Prostate gland (tissue), 2 donors: ENCODE measurements around the gene ERCC6. TPM values are rescaled to one million over a fixed set of nuclear protein-coding genes. Genes with fewer than 3 reads are reported as not detected.

ENCODE experiments used
- DNase-seq: peaks from one replicate; pipeline ENCODE4 v3.0.0-alpha.2; 2019; ENCODE audit warnings: low spot score
- H3K27ac ChIP-seq, 2 donors: fragments of 200-600 bp; sonication (generic); 2 replicates each; pipeline ENCODE4 v1.5.1; 2017 to 2019
- H3K27me3 ChIP-seq: fragments of 200-600 bp; sonication (generic); replicated peaks from 2 replicates; pipeline ENCODE4 v1.5.1; 2019; ENCODE audit not compliant: insufficient read depth
- H3K36me3 ChIP-seq, 2 donors: fragments of 200-600 bp; sonication (generic); 1 replicate in 1 of 2; 2 replicates in 1 of 2; pipeline versions ENCODE4 v1.5.1 to v1.8.1; 2017 to 2019
- H3K4me1 ChIP-seq: fragments of 200-600 bp; sonication (generic); replicated peaks from 2 replicates; pipeline ENCODE4 v1.5.1; 2019
- H3K4me3 ChIP-seq, 2 donors: fragments of 200-600 bp; sonication (generic); 2 replicates each; pipeline ENCODE4 v1.5.1; 2017 to 2019
- H3K9me3 ChIP-seq: fragments of 200-600 bp; sonication (generic); 2 replicates; pipeline ENCODE4 v1.5.1; 2017
- POLR2A ChIP-seq: fragments of 450-650 bp; IDR thresholded peaks from one replicate; pipeline ENCODE4 v1.6.1; 2016; ENCODE audit warnings: antibody characterized with exemption, mild to moderate bottlenecking
- POLR2AphosphoS5 ChIP-seq: sonication (generic); formaldehyde crosslinking; IDR thresholded peaks from one replicate; pipeline ENCODE4 v1.6.1; 2017; ENCODE audit warnings: antibody characterized with exemption
- WGBS: methylation state at CpG from one replicate; pipeline ENCODE4 v1.1.5; 2018; 5-methylcytosine and 5-hydroxymethylcytosine counted together
- intact Hi-C: fragments of 100-400 bp; cut with DNase I; formaldehyde crosslinking; loops from one replicate; pipeline ENCODE4 v1.14.2; 2022
- total RNA-seq, 2 donors: library from RNA; depleted of rRNA; stranded (reverse); fragments of >200 nt; gene quantifications; one replicate each; pipeline ENCODE4 v1.1.0, GENCODE V29; 2016
- TF ChIP-seq, protein P1 (sequence below), 4 experiments: fragments of 200-600 bp in 2 of 4; fragments of 450-650 bp in 2 of 4; sonication (generic) in 2 of 4; IDR thresholded peaks; 1 replicate in 3 of 4; 2 replicates in 1 of 4; pipeline ENCODE4 v1.5.1; 2016 to 2019; ENCODE audit warnings: antibody characterized with exemption in 4 of 4, mild to moderate bottlenecking in 2 of 4, moderate library complexity in 2 of 4

The ERCC6 gene
- total RNA-seq, 2 donors from 2014 or later, result 18.5 to 45.5 TPM

DNA sequence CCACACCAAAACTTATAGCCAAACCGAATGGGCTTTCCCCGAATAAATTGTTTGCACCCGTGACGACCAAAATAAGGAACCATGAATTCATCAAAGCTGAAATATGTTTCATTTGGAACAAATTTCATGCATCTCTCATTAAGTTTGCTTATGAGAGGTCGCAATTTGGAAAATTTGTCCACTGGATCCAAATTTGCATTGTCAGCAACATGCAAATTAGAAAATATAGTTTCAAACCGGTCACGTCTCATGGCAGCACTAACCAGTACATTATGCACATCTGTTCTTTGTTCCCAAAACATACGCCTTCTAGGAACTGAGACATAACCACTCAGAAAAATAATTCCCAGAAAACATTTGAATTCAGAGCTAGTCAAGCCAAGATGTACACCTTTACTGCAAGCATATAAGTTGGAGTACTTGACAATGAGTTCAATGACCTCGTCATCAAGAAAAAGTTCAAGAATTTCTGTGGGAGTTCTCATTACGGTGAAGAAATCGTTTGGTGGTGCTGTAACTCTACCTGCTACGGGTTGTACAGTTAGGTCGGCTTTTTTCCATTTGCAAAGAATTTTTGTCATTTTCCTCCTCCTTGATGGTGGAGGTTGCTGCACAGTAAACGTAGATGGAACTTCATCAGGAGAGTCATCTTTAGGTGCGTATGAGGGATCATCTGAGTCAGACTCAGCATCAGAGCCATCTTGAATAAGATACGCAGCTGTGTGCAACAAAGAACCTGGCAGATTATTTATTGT is 22.5 kb downstream of the ERCC6 start:
- WGBS, result 92% methylated on average over 16 of the region's 16 CpGs
- Histone ChIP-seq H3K27ac (no peak overlapping the region), H3K9me3 (no peaks in the 10 kb centered on the region), H3K36me3 (no peaks in the 10 kb centered on the region), H3K4me1 (no peaks in the 10 kb centered on the region), H3K4me3 (no peak overlapping the region), H3K27me3 (no peaks in the 10 kb centered on the region)
- intact Hi-C loops, result loop anchor here (5.0 to 10.0 kb wide), 3 partner anchors 112 to 859 kb away; no protein-coding TSS in a partner anchor
- no peak for DNase-seq
- TF ChIP-seq, protein P1, sequence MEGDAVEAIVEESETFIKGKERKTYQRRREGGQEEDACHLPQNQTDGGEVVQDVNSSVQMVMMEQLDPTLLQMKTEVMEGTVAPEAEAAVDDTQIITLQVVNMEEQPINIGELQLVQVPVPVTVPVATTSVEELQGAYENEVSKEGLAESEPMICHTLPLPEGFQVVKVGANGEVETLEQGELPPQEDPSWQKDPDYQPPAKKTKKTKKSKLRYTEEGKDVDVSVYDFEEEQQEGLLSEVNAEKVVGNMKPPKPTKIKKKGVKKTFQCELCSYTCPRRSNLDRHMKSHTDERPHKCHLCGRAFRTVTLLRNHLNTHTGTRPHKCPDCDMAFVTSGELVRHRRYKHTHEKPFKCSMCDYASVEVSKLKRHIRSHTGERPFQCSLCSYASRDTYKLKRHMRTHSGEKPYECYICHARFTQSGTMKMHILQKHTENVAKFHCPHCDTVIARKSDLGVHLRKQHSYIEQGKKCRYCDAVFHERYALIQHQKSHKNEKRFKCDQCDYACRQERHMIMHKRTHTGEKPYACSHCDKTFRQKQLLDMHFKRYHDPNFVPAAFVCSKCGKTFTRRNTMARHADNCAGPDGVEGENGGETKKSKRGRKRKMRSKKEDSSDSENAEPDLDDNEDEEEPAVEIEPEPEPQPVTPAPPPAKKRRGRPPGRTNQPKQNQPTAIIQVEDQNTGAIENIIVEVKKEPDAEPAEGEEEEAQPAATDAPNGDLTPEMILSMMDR (IDR thresholded peaks at IDR 0.05), result no peak
- TF ChIP-seq POLR2A, result no peak
- no peak for TF ChIP-seq POLR2AphosphoS5

GRCh38 chr10:49512121-49512809 is 26.7 kb downstream of the ERCC6 start:
- Histone ChIP-seq H3K4me1 (no peaks in the 10 kb centered on the region), H3K9me3 (no peaks in the 10 kb centered on the region), H3K4me3 (no peak overlapping the region), H3K27ac (no peak overlapping the region), H3K27me3 (no peaks in the 10 kb centered on the region), H3K36me3 (no peaks in the 10 kb centered on the region)
- DNase-seq, result peak; percentile 54
- peak; percentile 50 for TF ChIP-seq POLR2AphosphoS5
- no peak for TF ChIP-seq POLR2A
- TF ChIP-seq, protein P1 (IDR thresholded peaks at IDR 0.05), result peak in 3 of 4 experiments; percentile 37 to 41 (median 38)
- intact Hi-C loops, result loop anchor here (10.0 kb wide), 1 partner anchor 107 kb away; no protein-coding TSS in a partner anchor
- WGBS, result 62% methylated on average over 4 of the region's 4 CpGs

DNA sequence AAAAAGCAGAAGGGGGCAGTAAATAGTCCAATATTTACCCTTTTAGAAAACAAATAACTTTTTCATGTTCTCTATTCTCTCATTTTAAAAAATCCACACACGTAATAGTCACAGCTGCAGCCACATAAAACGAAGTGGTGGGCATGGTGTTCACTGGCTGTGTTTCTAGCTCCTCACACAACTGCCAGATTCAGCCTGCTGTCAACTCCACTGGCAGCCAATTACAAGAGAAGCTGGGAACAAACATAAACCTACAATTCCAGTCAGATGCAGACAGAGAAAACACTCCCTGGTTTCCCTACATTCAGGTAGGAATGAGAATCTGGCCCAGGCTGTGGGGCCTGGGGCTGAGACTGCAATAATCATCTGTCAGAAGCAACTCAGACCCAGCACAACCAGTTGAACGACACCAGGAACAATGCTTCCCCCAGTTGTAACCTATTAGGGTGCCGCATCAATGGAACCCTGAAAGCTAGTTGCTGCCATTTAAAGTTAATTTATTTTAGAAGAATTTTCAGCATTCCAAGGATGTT is 29.1 kb downstream of the ERCC6 start:
- no peaks in the 10 kb centered on the region for H3K27me3 ChIP-seq
- intact Hi-C loops, result loop anchor here (10.0 kb wide), 1 partner anchor 105 kb away; no protein-coding TSS in a partner anchor
- no peak overlapping the region for H3K27ac ChIP-seq
- no peak overlapping the region for H3K4me3 ChIP-seq
- no peak for DNase-seq
- no peaks in the 10 kb centered on the region for H3K4me1 ChIP-seq
- TF ChIP-seq POLR2A (no peak), POLR2AphosphoS5 (no peak)
- TF ChIP-seq, protein P1 (IDR thresholded peaks at IDR 0.05), result no peak
- WGBS, result 69% methylated on average over 4 of the region's 4 CpGs
- no peaks in the 10 kb centered on the region for H3K36me3 ChIP-seq
- no peaks in the 10 kb centered on the region for H3K9me3 ChIP-seq

DNA sequence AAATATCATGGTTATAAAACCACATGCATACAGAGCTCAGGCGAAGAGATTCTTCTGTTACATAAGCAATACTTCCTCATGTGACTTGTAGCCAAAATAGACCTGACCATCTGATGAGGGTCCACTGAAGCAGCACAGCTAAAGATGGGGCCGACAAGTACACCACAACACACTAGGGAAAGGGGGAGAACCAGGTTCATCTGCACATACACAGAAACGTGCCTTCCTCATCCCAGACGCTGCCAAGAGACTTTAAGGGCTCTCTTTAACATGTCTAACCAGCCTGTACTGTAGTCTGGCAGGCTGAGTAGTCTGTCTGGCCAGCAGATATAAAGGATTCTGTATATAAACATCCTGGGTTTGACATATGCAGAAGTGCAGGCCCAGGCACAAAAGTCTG is 30.3 kb downstream of the ERCC6 start:
- no peak overlapping the region for H3K27ac ChIP-seq
- no peaks in the 10 kb centered on the region for H3K4me1 ChIP-seq
- peak; percentile 15 for DNase-seq
- TF ChIP-seq POLR2A (no peak), POLR2AphosphoS5 (peak; percentile 15)
- intact Hi-C loops, result no loop called here
- H3K27me3 ChIP-seq, result no peaks in the 10 kb centered on the region
- 36% methylated on average over 4 of the region's 4 CpGs for WGBS
- no peak overlapping the region for H3K4me3 ChIP-seq
- H3K9me3 ChIP-seq, result no peaks in the 10 kb centered on the region
- no peaks in the 10 kb centered on the region for H3K36me3 ChIP-seq

- 73% methylated on average over 4 of the region's 4 CpGs for WGBS
- DNase-seq, result no peak
- H3K9me3 ChIP-seq, result no peaks in the 10 kb centered on the region
- H3K36me3 ChIP-seq, result no peaks in the 10 kb centered on the region
- intact Hi-C loops, result no loop called here
- no peak overlapping the region for H3K4me3 ChIP-seq
- H3K4me1 ChIP-seq, result no peaks in the 10 kb centered on the region
- no peak overlapping the region for H3K27ac ChIP-seq
- TF ChIP-seq, protein P1 (IDR thresholded peaks at IDR 0.05), result no peak
- no peak for TF ChIP-seq POLR2AphosphoS5
- TF ChIP-seq POLR2A, result no peak
- no peaks in the 10 kb centered on the region for H3K27me3 ChIP-seq
These were observed 30.7 kb downstream of the ERCC6 start for GRCh38 chr10:49508249-49508648.
